Hematopoietic multipotent progenitor cell treated with erythropoietin and hydrocortisone succinate and interleukin-3 and kit ligand, for 8 days (in vitro differentiated cells): ENCODE measurements around the gene TAF6L.
"Not testable (repeated sequence)": the region's sequence is repeated elsewhere in the genome, so short reads cannot be mapped to it uniquely, and the experiment has no call there.

Experiments used
- DNase-seq: peaks from one replicate; pipeline ENCODE4 v3.0.0-alpha.2; 2015

TAF6L gene

GRCh38 chr11:62771144-62772021 lies at the start of gene TAF6L:
TAF6L (plus strand) TSS chr11:62771396; CDS start chr11:62775784, 4,388 bp downstream.
- DNase-seq = peak; percentile 98

- DNase-seq = peak; percentile 36
These were observed 49.2 kb upstream of the TAF6L start for GRCh38 chr11:62721994-62722393.

GRCh38 chr11:62724171-62724570 lies 47.0 kb upstream of the TAF6L start:
- no peak for DNase-seq

GRCh38 chr11:62725646-62726045 lies 45.5 kb upstream of the TAF6L start:
- no peak for DNase-seq

GRCh38 chr11:62726156-62726914 lies 44.9 kb upstream of the TAF6L start:
- no peak for DNase-seq

GRCh38 chr11:62726915-62727164 lies 44.4 kb upstream of the TAF6L start:
- peak; percentile 58 for DNase-seq

GRCh38 chr11:62727165-62727871 lies 43.9 kb upstream of the TAF6L start, which contains the start of gene HNRNPUL2:
HNRNPUL2 (minus strand) TSS chr11:62727457; CDS start chr11:62727156, 301 bp downstream.
- peak; percentile 99 for DNase-seq

GRCh38 chr11:62727872-62728170 lies 43.4 kb upstream of the TAF6L start:
- DNase-seq = peak; percentile 99

- peak; percentile 90 for DNase-seq
These were observed 42.8 kb upstream of the TAF6L start, which contains the start of gene TTC9C for GRCh38 chr11:62728171-62728988. TTC9C (plus strand) TSS chr11:62728486; CDS start chr11:62728849, 363 bp downstream.

- not testable (repeated sequence) for DNase-seq
These were observed 41.1 kb upstream of the TAF6L start for GRCh38 chr11:62730076-62730475.

- DNase-seq = peak; percentile 69
These were observed 38.4 kb upstream of the TAF6L start for GRCh38 chr11:62732830-62733229.

GRCh38 chr11:62737196-62737595 lies 34.0 kb upstream of the TAF6L start:
- no peak for DNase-seq

GRCh38 chr11:62747475-62748160 lies 23.6 kb upstream of the TAF6L start:
- DNase-seq = no peak

- DNase-seq = not testable (repeated sequence)
These were observed 21.3 kb upstream of the TAF6L start for GRCh38 chr11:62749931-62750330.

- no peak for DNase-seq
These were observed 18.9 kb upstream of the TAF6L start for GRCh38 chr11:62752177-62752785.

- DNase-seq = no peak
These were observed 18.0 kb upstream of the TAF6L start for GRCh38 chr11:62752994-62753735.

- peak; percentile 100 for DNase-seq
These were observed 17.2 kb upstream of the TAF6L start, which contains the start of gene ZBTB3 for GRCh38 chr11:62753736-62754603. ZBTB3 (minus strand) TSS chr11:62754160; CDS start chr11:62753664, 496 bp downstream.

- no peak for DNase-seq
These were observed 16.0 kb upstream of the TAF6L start for GRCh38 chr11:62755086-62755615.
